SJCRH30 (cell line): ENCODE measurements around the gene COPS3. TPM values are rescaled to one million over a fixed set of nuclear protein-coding genes. Genes with fewer than 3 reads are reported as not detected.

Experiments
- DNase-seq, 2 experiments: peaks; one replicate each; pipeline ENCODE4 v3.0.0-alpha.2; 2015 to 2020
- H3K27ac ChIP-seq: fragments of 250-450 bp; sonication (Bioruptor Pico); 2 replicates; pipeline ENCODE4 v1.5.1; 2020; ENCODE audit warnings: mild to moderate bottlenecking, moderate library complexity
- H3K27me3 ChIP-seq: fragments of 250-450 bp; sonication (Bioruptor Pico); 2 replicates; pipeline ENCODE4 v1.5.1; 2020; ENCODE audit warnings: mild to moderate bottlenecking, moderate library complexity
- H3K36me3 ChIP-seq: fragments of 250-450 bp; sonication (Bioruptor Pico); 2 replicates; pipeline ENCODE4 v1.5.1; 2020; ENCODE audit warnings: mild to moderate bottlenecking, moderate library complexity
- H3K4me1 ChIP-seq: fragments of 250-450 bp; sonication (Bioruptor Pico); 2 replicates; pipeline ENCODE4 v1.5.1; 2020; ENCODE audit warnings: mild to moderate bottlenecking, moderate library complexity
- H3K4me3 ChIP-seq: fragments of 250-450 bp; sonication (Bioruptor Pico); 2 replicates; pipeline ENCODE4 v1.5.1; 2020; ENCODE audit warnings: mild to moderate bottlenecking, moderate library complexity
- H3K9me3 ChIP-seq: fragments of 250-450 bp; sonication (Bioruptor Pico); replicated peaks from 2 replicates; pipeline ENCODE4 v1.5.1; 2020; ENCODE audit warnings: mild to moderate bottlenecking, moderate library complexity
- total RNA-seq: library from RNA; depleted of rRNA; stranded (reverse); fragments of >200 nt; shearing (Covaris generic); gene quantifications from 2 replicates; pipeline ENCODE4 v1.2.3, GENCODE V29; 2014; rRNA removed

Gene COPS3
- total RNA-seq, result 395 TPM in 2 replicates

- H3K27ac ChIP-seq, result peak within 1 kb of the TSS; percentile 90
- H3K36me3 ChIP-seq, result peaks cover 23% of the 10 kb centered on the region
- peak within 1 kb of the TSS; percentile 97 for H3K4me3 ChIP-seq
- peak; percentile 100 for DNase-seq
- H3K9me3 ChIP-seq, result no peaks in the 10 kb centered on the region
- H3K4me1 ChIP-seq, result peaks cover 13% of the 10 kb centered on the region
- H3K27me3 ChIP-seq, result no peaks in the 10 kb centered on the region
Measured at GRCh38 chr17:17280613-17281549, at the start of gene COPS3. Gene COPS3 (minus strand): TSS chr17:17281246. CDS start chr17:17281186, 60 bp downstream.

- Histone ChIP-seq H3K4me3 (no peak overlapping the region), H3K9me3 (no peaks in the 10 kb centered on the region), H3K4me1 (peaks cover 26% of the 10 kb centered on the region), H3K27me3 (no peaks in the 10 kb centered on the region), H3K27ac (no peak overlapping the region), H3K36me3 (no peaks in the 10 kb centered on the region)
- DNase-seq, result peak in 1 of 2 experiments; percentile 28
Measured at GRCh38 chr17:17328251-17328650, 47.2 kb upstream of the COPS3 start.

GRCh38 chr17:17326275-17326875 lies 45.3 kb upstream of the COPS3 start:
- H3K4me1 ChIP-seq, result peaks cover 24% of the 10 kb centered on the region
- no peak overlapping the region for H3K27ac ChIP-seq
- H3K27me3 ChIP-seq, result no peaks in the 10 kb centered on the region
- no peaks in the 10 kb centered on the region for H3K9me3 ChIP-seq
- DNase-seq, result peak in 1 of 2 experiments; percentile 32
- H3K36me3 ChIP-seq, result no peaks in the 10 kb centered on the region
- H3K4me3 ChIP-seq, result no peak overlapping the region

- no peak overlapping the region for H3K4me3 ChIP-seq
- no peak for DNase-seq
- no peaks in the 10 kb centered on the region for H3K27me3 ChIP-seq
Measured at GRCh38 chr17:17325816-17326215, 44.8 kb upstream of the COPS3 start.

GRCh38 chr17:17325228-17325627 lies 44.2 kb upstream of the COPS3 start:
- no peaks in the 10 kb centered on the region for H3K36me3 ChIP-seq
- peak; percentile 97 to 99 for DNase-seq
- H3K4me1 ChIP-seq, result peaks cover 18% of the 10 kb centered on the region
- no peaks in the 10 kb centered on the region for H3K9me3 ChIP-seq
- no peaks in the 10 kb centered on the region for H3K27me3 ChIP-seq
- H3K4me3 ChIP-seq, result no peak overlapping the region
- H3K27ac ChIP-seq, result peak overlapping the region; percentile 7

More at GRCh38 chr17:17325816-17326215, 44.8 kb upstream of the COPS3 start:
- H3K9me3 ChIP-seq, result no peaks in the 10 kb centered on the region
- H3K36me3 ChIP-seq, result no peaks in the 10 kb centered on the region
- peaks cover 18% of the 10 kb centered on the region for H3K4me1 ChIP-seq
- peak overlapping the region; percentile 7 for H3K27ac ChIP-seq

GRCh38 chr17:17324616-17325015 lies 43.6 kb upstream of the COPS3 start:
- H3K4me1 ChIP-seq, result peaks cover 18% of the 10 kb centered on the region
- no peaks in the 10 kb centered on the region for H3K27me3 ChIP-seq
- no peaks in the 10 kb centered on the region for H3K9me3 ChIP-seq
- H3K27ac ChIP-seq, result peak overlapping the region; percentile 7; the same call in 1 of the 2 replicates
- no peak overlapping the region for H3K4me3 ChIP-seq
- no peaks in the 10 kb centered on the region for H3K36me3 ChIP-seq
- DNase-seq, result peak in 1 of 2 experiments; percentile 21

GRCh38 chr17:17322516-17323510 lies 41.8 kb upstream of the COPS3 start:
- H3K36me3 ChIP-seq, result no peaks in the 10 kb centered on the region
- no peak overlapping the region for H3K27ac ChIP-seq
- H3K4me1 ChIP-seq, result peaks cover 21% of the 10 kb centered on the region
- H3K9me3 ChIP-seq, result no peaks in the 10 kb centered on the region
- DNase-seq, result no peak
- no peak overlapping the region for H3K4me3 ChIP-seq
- H3K27me3 ChIP-seq, result no peaks in the 10 kb centered on the region

- peaks cover 21% of the 10 kb centered on the region for H3K4me1 ChIP-seq
- H3K27ac ChIP-seq, result no peak overlapping the region
- H3K4me3 ChIP-seq, result no peak overlapping the region
- no peak for DNase-seq
- H3K9me3 ChIP-seq, result no peaks in the 10 kb centered on the region
- no peaks in the 10 kb centered on the region for H3K36me3 ChIP-seq
- no peaks in the 10 kb centered on the region for H3K27me3 ChIP-seq
Measured at GRCh38 chr17:17321356-17322025, 40.4 kb upstream of the COPS3 start.

GRCh38 chr17:17320911-17321220 lies 39.8 kb upstream of the COPS3 start:
- no peaks in the 10 kb centered on the region for H3K27me3 ChIP-seq
- no peaks in the 10 kb centered on the region for H3K36me3 ChIP-seq
- no peak overlapping the region for H3K4me3 ChIP-seq
- DNase-seq, result no peak
- H3K9me3 ChIP-seq, result no peaks in the 10 kb centered on the region
- H3K4me1 ChIP-seq, result peaks cover 17% of the 10 kb centered on the region
- H3K27ac ChIP-seq, result no peak overlapping the region

- Histone ChIP-seq H3K4me3 (no peak overlapping the region), H3K9me3 (no peaks in the 10 kb centered on the region), H3K27ac (no peak overlapping the region), H3K4me1 (peaks cover 13% of the 10 kb centered on the region), H3K36me3 (no peaks in the 10 kb centered on the region), H3K27me3 (no peaks in the 10 kb centered on the region)
- no peak for DNase-seq
Measured at GRCh38 chr17:17320188-17320910, 39.3 kb upstream of the COPS3 start.

GRCh38 chr17:17315142-17315821 lies 34.2 kb upstream of the COPS3 start:
- H3K27me3 ChIP-seq, result no peaks in the 10 kb centered on the region
- peaks cover 6% of the 10 kb centered on the region; the same call in 1 of the 2 replicates for H3K4me1 ChIP-seq
- no peak overlapping the region for H3K4me3 ChIP-seq
- H3K9me3 ChIP-seq, result peaks cover 9% of the 10 kb centered on the region; the same call in 1 of the 2 replicates
- H3K36me3 ChIP-seq, result no peaks in the 10 kb centered on the region
- peak; percentile 64 to 76 for DNase-seq
- H3K27ac ChIP-seq, result no peak overlapping the region

GRCh38 chr17:17314501-17315071 lies 33.5 kb upstream of the COPS3 start:
- Histone ChIP-seq H3K4me1 (peaks cover 6% of the 10 kb centered on the region; the same call in 1 of the 2 replicates), H3K27ac (no peak overlapping the region), H3K4me3 (no peak overlapping the region), H3K27me3 (no peaks in the 10 kb centered on the region), H3K36me3 (no peaks in the 10 kb centered on the region), H3K9me3 (peaks cover 9% of the 10 kb centered on the region; the same call in 1 of the 2 replicates)
- no peak for DNase-seq
